Measurements from ENCODE around the gene PKDCC.

The PKDCC gene

GRCh38 chr2:42047488-42048298 lies at the start of gene PKDCC:
PKDCC (plus strand) TSS chr2:42048021; CDS start chr2:42048200, 179 bp downstream.
- FAIRE-seq: no peak

GRCh38 chr2:41998186-41999127 lies 49.4 kb upstream of the PKDCC start:
- FAIRE-seq: no peak

GRCh38 chr2:41999128-41999480 lies 48.7 kb upstream of the PKDCC start:
- FAIRE-seq: no peak

GRCh38 chr2:41999592-42000281 lies 48.1 kb upstream of the PKDCC start:
- FAIRE-seq: no peak

GRCh38 chr2:42001711-42002201 lies 46.1 kb upstream of the PKDCC start:
- FAIRE-seq: no peak

GRCh38 chr2:42007551-42007950 lies 40.3 kb upstream of the PKDCC start:
- no peak for FAIRE-seq

- FAIRE-seq: no peak
Measured at GRCh38 chr2:42008241-42008921, 39.4 kb upstream of the PKDCC start.

GRCh38 chr2:42009657-42010580 lies 37.9 kb upstream of the PKDCC start:
- FAIRE-seq: no peak

GRCh38 chr2:42010743-42011298 lies 37.0 kb upstream of the PKDCC start:
- FAIRE-seq: no peak

GRCh38 chr2:42012137-42012536 lies 35.7 kb upstream of the PKDCC start:
- FAIRE-seq: no peak

GRCh38 chr2:42012651-42013050 lies 35.2 kb upstream of the PKDCC start:
- FAIRE-seq: no peak

GRCh38 chr2:42013409-42013808 lies 34.4 kb upstream of the PKDCC start:
- no peak for FAIRE-seq

GRCh38 chr2:42021464-42021863 lies 26.4 kb upstream of the PKDCC start:
- FAIRE-seq: no peak

- FAIRE-seq: no peak
Measured at GRCh38 chr2:42025151-42025582, 22.7 kb upstream of the PKDCC start.

GRCh38 chr2:42026272-42026671 lies 21.5 kb upstream of the PKDCC start:
- FAIRE-seq: no peak

- no peak for FAIRE-seq
Measured at GRCh38 chr2:42028571-42029148, 19.2 kb upstream of the PKDCC start.

GRCh38 chr2:42029171-42029570 lies 18.6 kb upstream of the PKDCC start:
- FAIRE-seq: no peak

- FAIRE-seq: no peak
Measured at GRCh38 chr2:42029639-42030199, 18.1 kb upstream of the PKDCC start.

GRCh38 chr2:42030200-42030759 lies 17.5 kb upstream of the PKDCC start:
- no peak for FAIRE-seq

- no peak for FAIRE-seq
Measured at GRCh38 chr2:42030829-42031228, 17.0 kb upstream of the PKDCC start.

Measured in islet of Langerhans (tissue), 1 donor.